Suprapubic skin (tissue), 4 donors: ENCODE results near the gene FXR2. TPM values are rescaled to one million over a fixed set of nuclear protein-coding genes. Genes with fewer than 3 reads are reported as not detected.

Experiments used
- DNase-seq, 2 donors: peaks; one replicate each; pipeline ENCODE4 v3.0.0-alpha.2; 2019; ENCODE audit warnings: low spot score in 2 of 2
- H3K27ac ChIP-seq: fragments of 200-600 bp; sonication (generic); one replicate; pipeline ENCODE4 v1.5.1; 2019
- H3K27me3 ChIP-seq: fragments of 200-600 bp; sonication (generic); one replicate; pipeline ENCODE4 v1.5.1; 2019
- H3K36me3 ChIP-seq: fragments of 200-600 bp; sonication (generic); one replicate; pipeline ENCODE4 v1.5.1; 2019
- H3K4me1 ChIP-seq: fragments of 200-600 bp; sonication (generic); one replicate; pipeline ENCODE4 v1.5.1; 2019
- H3K4me3 ChIP-seq: fragments of 200-600 bp; sonication (generic); one replicate; pipeline ENCODE4 v1.5.1; 2019; ENCODE audit warnings: mild to moderate bottlenecking
- H3K9me3 ChIP-seq: fragments of 200-600 bp; sonication (generic); one replicate; pipeline ENCODE4 v1.5.1; 2019
- EP300 ChIP-seq: sonication (generic); formaldehyde crosslinking; IDR thresholded peaks from one replicate; pipeline ENCODE4 v1.6.1; 2017; ENCODE audit warnings: antibody characterized with exemption
- POLR2A ChIP-seq, 2 donors: fragments of 450-650 bp; IDR thresholded peaks; one replicate each; pipeline ENCODE4 v1.6.1; 2017; ENCODE audit warnings: antibody characterized with exemption in 2 of 2, mild to moderate bottlenecking in 2 of 2, moderate library complexity in 2 of 2
- POLR2AphosphoS5 ChIP-seq, 3 donors: sonication (generic); formaldehyde crosslinking; IDR thresholded peaks; one replicate each; pipeline ENCODE4 v1.6.1; 2017; ENCODE audit warnings: antibody characterized with exemption in 3 of 3
- WGBS: methylation state at CpG from one replicate; pipeline ENCODE4 v1.1.5; 2018; 5-methylcytosine and 5-hydroxymethylcytosine counted together
- total RNA-seq, 4 donors: library from RNA; depleted of rRNA; stranded (reverse); fragments of >200 nt; gene quantifications; one replicate each; pipeline ENCODE4 v1.1.0, GENCODE V29; 2016
- TF ChIP-seq, protein P1 (sequence below), 2 donors: fragments of 200-600 bp in 1 of 2; fragments of 450-650 bp in 1 of 2; sonication (generic) in 1 of 2; IDR thresholded peaks; one replicate each; pipeline ENCODE4 v1.5.1; 2016 to 2019; ENCODE audit warnings: antibody characterized with exemption in 2 of 2, mild to moderate bottlenecking in 1 of 2, moderate library complexity in 1 of 2

Gene FXR2
- total RNA-seq, 4 donors from 2014 or later = 21.0 to 25.6 (median 22.5) TPM

DNA sequence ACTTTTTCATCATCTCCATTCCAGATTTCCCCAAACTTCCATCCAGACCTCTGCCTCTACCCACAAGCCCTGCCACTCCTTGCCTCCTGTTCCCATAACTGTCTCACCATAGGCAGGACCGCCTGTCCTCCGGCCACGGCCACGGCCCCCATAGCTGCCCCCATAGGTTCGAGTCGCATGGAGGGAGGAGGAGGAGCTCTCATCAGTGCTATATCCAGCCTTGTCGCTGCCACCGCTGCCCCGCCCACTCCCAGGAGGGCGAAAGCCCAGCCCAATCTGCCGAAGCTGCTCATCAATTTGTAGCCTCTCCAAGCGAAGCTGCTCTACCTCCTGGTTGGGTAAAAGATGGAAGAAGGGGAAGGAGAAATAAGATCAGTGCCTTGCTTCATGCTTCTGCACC lies 21.4 kb downstream of the FXR2 start:
- TF ChIP-seq POLR2AphosphoS5 (IDR thresholded peaks at IDR 0.05) (no peak), EP300 (no peak), POLR2A (IDR thresholded peaks at IDR 0.05) (no peak)
- TF ChIP-seq, protein P1, sequence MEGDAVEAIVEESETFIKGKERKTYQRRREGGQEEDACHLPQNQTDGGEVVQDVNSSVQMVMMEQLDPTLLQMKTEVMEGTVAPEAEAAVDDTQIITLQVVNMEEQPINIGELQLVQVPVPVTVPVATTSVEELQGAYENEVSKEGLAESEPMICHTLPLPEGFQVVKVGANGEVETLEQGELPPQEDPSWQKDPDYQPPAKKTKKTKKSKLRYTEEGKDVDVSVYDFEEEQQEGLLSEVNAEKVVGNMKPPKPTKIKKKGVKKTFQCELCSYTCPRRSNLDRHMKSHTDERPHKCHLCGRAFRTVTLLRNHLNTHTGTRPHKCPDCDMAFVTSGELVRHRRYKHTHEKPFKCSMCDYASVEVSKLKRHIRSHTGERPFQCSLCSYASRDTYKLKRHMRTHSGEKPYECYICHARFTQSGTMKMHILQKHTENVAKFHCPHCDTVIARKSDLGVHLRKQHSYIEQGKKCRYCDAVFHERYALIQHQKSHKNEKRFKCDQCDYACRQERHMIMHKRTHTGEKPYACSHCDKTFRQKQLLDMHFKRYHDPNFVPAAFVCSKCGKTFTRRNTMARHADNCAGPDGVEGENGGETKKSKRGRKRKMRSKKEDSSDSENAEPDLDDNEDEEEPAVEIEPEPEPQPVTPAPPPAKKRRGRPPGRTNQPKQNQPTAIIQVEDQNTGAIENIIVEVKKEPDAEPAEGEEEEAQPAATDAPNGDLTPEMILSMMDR (IDR thresholded peaks at IDR 0.05) = no peak
- Histone ChIP-seq H3K4me1 (peaks cover 33% of the 10 kb centered on the region), H3K27ac (no peak overlapping the region), H3K36me3 (peaks cover 69% of the 10 kb centered on the region), H3K4me3 (no peak overlapping the region), H3K9me3 (no peaks in the 10 kb centered on the region), H3K27me3 (no peaks in the 10 kb centered on the region)
- WGBS = 79% methylated on average over 12 of the region's 12 CpGs
- DNase-seq = no peak

DNA sequence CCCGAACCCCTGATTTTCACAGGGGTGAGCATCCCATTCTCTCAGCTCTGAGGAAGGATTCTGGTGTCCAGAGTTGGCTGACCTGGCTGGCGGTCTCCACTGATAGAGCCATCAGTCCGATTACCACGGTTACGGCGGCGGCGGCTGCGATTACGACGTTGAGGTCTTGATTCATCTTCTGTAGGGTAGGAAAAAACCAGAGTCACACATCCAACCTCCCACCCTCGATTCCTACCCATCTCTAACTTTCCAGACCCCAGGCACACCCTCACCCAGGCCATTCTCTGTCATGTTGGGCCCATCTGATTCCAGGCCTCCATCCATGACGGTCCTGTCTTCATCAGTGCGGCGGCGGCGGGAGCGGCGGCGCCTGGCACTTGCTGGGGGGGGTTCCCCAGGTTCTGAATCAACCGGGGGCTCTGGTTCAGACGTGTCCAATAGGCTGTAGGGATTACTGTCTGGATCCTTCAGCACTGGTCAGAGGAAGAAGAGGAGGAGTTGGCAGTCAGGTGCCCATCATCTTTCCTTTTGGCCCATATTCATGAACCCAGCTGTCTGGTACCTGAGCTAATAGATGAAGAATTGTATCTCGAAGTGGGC lies 22.2 kb downstream of the FXR2 start:
- Histone ChIP-seq H3K4me1 (peaks cover 41% of the 10 kb centered on the region), H3K27ac (no peak overlapping the region), H3K36me3 (peaks cover 65% of the 10 kb centered on the region), H3K4me3 (no peak overlapping the region), H3K9me3 (no peaks in the 10 kb centered on the region), H3K27me3 (no peaks in the 10 kb centered on the region)
- DNase-seq = no peak
- 93% methylated on average over 23 of the region's 23 CpGs for WGBS
- TF ChIP-seq EP300 (no peak), POLR2A (IDR thresholded peaks at IDR 0.05) (no peak), POLR2AphosphoS5 (IDR thresholded peaks at IDR 0.05) (no peak)
- TF ChIP-seq, protein P1 (IDR thresholded peaks at IDR 0.05) = no peak

DNA sequence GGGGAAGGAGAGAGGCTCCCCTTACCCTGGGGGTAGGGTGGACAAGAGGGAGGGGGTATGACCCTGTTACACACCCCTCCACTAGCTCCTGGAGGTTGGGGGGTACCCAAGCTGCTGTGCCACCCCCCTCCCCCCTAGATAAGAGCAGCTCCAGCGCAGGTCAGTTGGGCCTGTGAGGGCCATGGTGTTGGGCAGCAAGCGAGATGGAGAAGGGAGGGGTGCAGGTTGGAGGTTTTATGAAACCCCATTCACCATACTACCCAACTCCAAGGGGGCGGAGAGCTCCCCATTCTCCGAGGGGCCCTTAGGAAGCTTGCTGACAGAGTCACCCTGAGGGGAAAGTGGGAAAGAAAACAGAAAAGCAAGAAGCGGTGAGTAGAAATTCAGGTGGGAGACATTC lies 23.1 kb downstream of the FXR2 start:
- H3K27ac ChIP-seq = peak overlapping the region; percentile 79
- no peak for TF ChIP-seq EP300
- TF ChIP-seq, protein P1 (IDR thresholded peaks at IDR 0.05) = no peak
- no peak for TF ChIP-seq POLR2AphosphoS5 (IDR thresholded peaks at IDR 0.05)
- TF ChIP-seq POLR2A (IDR thresholded peaks at IDR 0.05) = no peak
- H3K9me3 ChIP-seq = no peaks in the 10 kb centered on the region
- 88% methylated on average over 5 of the region's 5 CpGs for WGBS
- no peaks in the 10 kb centered on the region for H3K27me3 ChIP-seq
- H3K4me3 ChIP-seq = no peak overlapping the region
- DNase-seq = no peak
- peaks cover 50% of the 10 kb centered on the region for H3K4me1 ChIP-seq
- H3K36me3 ChIP-seq = peaks cover 62% of the 10 kb centered on the region

DNA sequence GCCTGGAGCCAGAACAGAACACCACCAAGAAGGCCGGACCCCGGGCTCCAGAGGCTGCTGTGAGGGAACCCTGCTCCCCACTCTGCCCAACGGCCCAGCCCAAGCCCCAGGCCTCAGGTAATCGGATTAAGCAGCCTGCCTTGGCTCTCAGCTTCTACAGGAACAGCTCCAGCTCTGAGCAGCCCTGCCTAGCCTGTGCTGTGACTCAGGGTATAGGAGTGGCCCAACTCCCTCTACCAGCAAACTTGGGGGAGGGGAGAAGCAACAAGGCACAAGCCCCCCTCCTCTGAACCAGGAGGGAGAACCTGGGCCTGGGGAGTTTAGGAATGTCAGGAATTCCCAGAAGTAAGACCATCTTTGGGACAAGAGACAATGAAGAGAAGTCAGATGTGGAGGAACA lies 24.0 kb downstream of the FXR2 start:
- no peak for DNase-seq
- peaks cover 54% of the 10 kb centered on the region for H3K36me3 ChIP-seq
- WGBS = 17% methylated on average over 4 of the region's 4 CpGs

More for the DNA sequence above, 24.0 kb downstream of the FXR2 start:
- Histone ChIP-seq H3K9me3 (no peaks in the 10 kb centered on the region), H3K27ac (peak overlapping the region; percentile 79), H3K4me3 (no peak overlapping the region), H3K4me1 (peaks cover 53% of the 10 kb centered on the region), H3K27me3 (no peaks in the 10 kb centered on the region)
- TF ChIP-seq POLR2A (IDR thresholded peaks at IDR 0.05) = no peak
- TF ChIP-seq, protein P1 (IDR thresholded peaks at IDR 0.05) = no peak
- TF ChIP-seq POLR2AphosphoS5 (IDR thresholded peaks at IDR 0.05) = no peak
- TF ChIP-seq EP300 = no peak
